PC-3 (cell line): ENCODE results near the gene FAM120AOS. TPM values are rescaled to one million over a fixed set of nuclear protein-coding genes. Genes with fewer than 3 reads are reported as not detected.

ENCODE experiments used
- ATAC-seq: fragments of 200-7000 bp; cut with Tn5 transposase; 2 replicates; pipeline ENCODE4 v1.9.1; 2020; ENCODE audit warnings: mild to moderate bottlenecking, moderate library complexity
- BruUV-seq: library from RNA; stranded (reverse); fragments of 400-500 nt; replicated peaks from 2 replicates; lab custom pipeline; 2021; lab: Mats Ljungman, UMichigan
- CTCF ChIA-PET: fragments of 300-600 bp; sonication (Branson Sonifier 250); formaldehyde crosslinking; loops from one replicate; lab custom pipeline; 2022; ENCODE audit warnings: antibody characterized with exemption; lab: Charles Lee
- POLR2A ChIA-PET: fragments of 300-600 bp; sonication (Branson Sonifier 250); formaldehyde crosslinking; loops from one replicate; lab custom pipeline; 2022; ENCODE audit warnings: antibody characterized with exemption; ENCODE audit not compliant: unreplicated experiment; lab: Charles Lee
- DNase-seq: peaks from one replicate; pipeline ENCODE4 v3.0.0-alpha.2; 2015
- H2AFZ ChIP-seq: fragments of 300-600 bp; sonication (generic); 2 replicates; pipeline ENCODE4 v1.6.0; 2016; ENCODE audit warnings: antibody characterized with exemption, low read length
- H3F3A ChIP-seq: fragments of 300-600 bp; sonication (generic); one replicate; pipeline ENCODE4 v1.6.0; 2017; ENCODE audit warnings: antibody characterized with exemption, low read length, control low read depth, mild to moderate bottlenecking; ENCODE audit not compliant: unreplicated experiment
- H3K27ac ChIP-seq: fragments of 300-600 bp; sonication (generic); 2 replicates; pipeline ENCODE4 v1.5.1; 2016; ENCODE audit warnings: mild to moderate bottlenecking, low read length
- H3K27me3 ChIP-seq: fragments of 300-600 bp; sonication (generic); 2 replicates; pipeline ENCODE4 v1.6.1; 2016; ENCODE audit warnings: low read length, mixed read lengths
- H3K36me3 ChIP-seq: fragments of 300-600 bp; sonication (generic); 2 replicates; pipeline ENCODE4 v1.6.1; 2016; ENCODE audit warnings: low read depth, mixed run types, low read length, mixed read lengths
- H3K4me1 ChIP-seq: fragments of 300-600 bp; sonication (generic); 2 replicates; pipeline ENCODE4 v1.5.1; 2016; ENCODE audit warnings: low read length; ENCODE audit not compliant: insufficient read depth
- H3K4me2 ChIP-seq: fragments of 300-600 bp; sonication (generic); 2 replicates; pipeline ENCODE4 v1.6.0; 2016; ENCODE audit warnings: low read length
- H3K4me3 ChIP-seq: fragments of 300-600 bp; sonication (generic); 2 replicates; pipeline ENCODE4 v1.5.1; 2016; ENCODE audit warnings: mild to moderate bottlenecking, low read length, mixed read lengths
- H3K79me2 ChIP-seq: fragments of 300-600 bp; sonication (generic); 2 replicates; pipeline ENCODE4 v1.6.1; 2017; ENCODE audit warnings: low read length, mixed read lengths
- H3K9ac ChIP-seq: fragments of 300-600 bp; sonication (generic); 2 replicates; pipeline ENCODE4 v1.6.0; 2016; ENCODE audit warnings: mild to moderate bottlenecking, low read length
- H3K9me2 ChIP-seq: fragments of 300-600 bp; sonication (generic); replicated peaks from 2 replicates; pipeline ENCODE4 v1.6.1; 2016; ENCODE audit warnings: mixed run types, low read length, mixed read lengths
- H3K9me3 ChIP-seq: fragments of 300-600 bp; sonication (generic); 2 replicates; pipeline ENCODE4 v1.6.1; 2016; ENCODE audit warnings: low read length, mixed read lengths
- H4K20me1 ChIP-seq: fragments of 300-600 bp; sonication (generic); 2 replicates; pipeline ENCODE4 v1.6.1; 2016; ENCODE audit warnings: low read length, mixed read lengths
- EZH2 ChIP-seq: fragments of 300-600 bp; sonication (generic); IDR thresholded peaks from one replicate; pipeline ENCODE4 v1.6.1; 2017; ENCODE audit warnings: antibody characterized with exemption, mild to moderate bottlenecking, low read length; ENCODE audit not compliant: unreplicated experiment
- EZH2phosphoT487 ChIP-seq: fragments of 300-600 bp; sonication (generic); IDR thresholded peaks from 2 replicates; pipeline ENCODE4 v1.6.1; 2018; ENCODE audit warnings: mild to moderate bottlenecking, antibody characterized with exemption, low read length, borderline replicate concordance
- intact Hi-C: fragments of 100-400 bp; cut with micrococcal nuclease; formaldehyde crosslinking; loops from 2 replicates; pipeline ENCODE4 v1.9.0; 2023
- total RNA-seq: library from RNA; depleted of rRNA; stranded (reverse); fragments of >200 nt; gene quantifications from 2 replicates; pipeline ENCODE4 v1.2.3, GENCODE V29; 2014
- TF ChIP-seq, protein P1 (sequence below): fragments of 300-600 bp; sonication (generic); conservative IDR thresholded peaks from 2 replicates; pipeline ENCODE4 v1.5.1; 2017; ENCODE audit warnings: antibody characterized with exemption, low read depth, mild to moderate bottlenecking, low read length

Gene FAM120AOS
- total RNA-seq, 1 experiment from 2014 or later, result 39.8 TPM

DNA sequence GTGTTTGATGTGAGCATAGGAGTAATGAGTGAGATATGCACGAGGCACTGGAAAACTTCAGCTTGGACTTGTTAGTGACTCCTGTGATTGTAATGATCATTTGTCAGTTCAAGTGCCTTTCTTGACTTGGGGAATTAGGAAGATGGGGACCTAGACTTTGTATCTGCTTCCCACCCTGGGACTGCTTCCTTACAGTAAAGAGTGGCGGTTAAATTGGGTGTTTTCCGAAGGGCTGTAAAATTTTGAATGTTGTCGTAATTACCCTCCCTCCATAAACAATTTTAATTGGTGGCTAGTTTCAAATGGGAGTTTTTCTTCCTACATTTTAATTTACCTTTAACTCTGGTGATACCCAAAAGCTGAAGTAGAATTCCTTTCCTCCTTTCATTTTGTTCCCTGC lies 23.5 kb upstream of the FAM120AOS start:
- Histone ChIP-seq H3K4me2 (no peak overlapping the region), H3K9me3 (no peaks in the 10 kb centered on the region), H3K4me3 (no peak overlapping the region), H3K9me2 (no peaks in the 10 kb centered on the region), H3F3A (no peaks in the 10 kb centered on the region), H4K20me1 (peaks cover 11% of the 10 kb centered on the region), H3K27me3 (no peaks in the 10 kb centered on the region), H3K36me3 (peaks cover 5% of the 10 kb centered on the region; the same call in 1 of the 2 replicates), H3K27ac (no peak overlapping the region), H3K4me1 (peaks cover 11% of the 10 kb centered on the region), H3K79me2 (peaks cover 88% of the 10 kb centered on the region), H2AFZ (no peak overlapping the region), H3K9ac (no peak overlapping the region)
- POLR2A ChIA-PET, result no interaction called here
- intact Hi-C loops, result no loop called here
- ATAC-seq (no peak), DNase-seq (no peak)
- TF ChIP-seq, protein P1, sequence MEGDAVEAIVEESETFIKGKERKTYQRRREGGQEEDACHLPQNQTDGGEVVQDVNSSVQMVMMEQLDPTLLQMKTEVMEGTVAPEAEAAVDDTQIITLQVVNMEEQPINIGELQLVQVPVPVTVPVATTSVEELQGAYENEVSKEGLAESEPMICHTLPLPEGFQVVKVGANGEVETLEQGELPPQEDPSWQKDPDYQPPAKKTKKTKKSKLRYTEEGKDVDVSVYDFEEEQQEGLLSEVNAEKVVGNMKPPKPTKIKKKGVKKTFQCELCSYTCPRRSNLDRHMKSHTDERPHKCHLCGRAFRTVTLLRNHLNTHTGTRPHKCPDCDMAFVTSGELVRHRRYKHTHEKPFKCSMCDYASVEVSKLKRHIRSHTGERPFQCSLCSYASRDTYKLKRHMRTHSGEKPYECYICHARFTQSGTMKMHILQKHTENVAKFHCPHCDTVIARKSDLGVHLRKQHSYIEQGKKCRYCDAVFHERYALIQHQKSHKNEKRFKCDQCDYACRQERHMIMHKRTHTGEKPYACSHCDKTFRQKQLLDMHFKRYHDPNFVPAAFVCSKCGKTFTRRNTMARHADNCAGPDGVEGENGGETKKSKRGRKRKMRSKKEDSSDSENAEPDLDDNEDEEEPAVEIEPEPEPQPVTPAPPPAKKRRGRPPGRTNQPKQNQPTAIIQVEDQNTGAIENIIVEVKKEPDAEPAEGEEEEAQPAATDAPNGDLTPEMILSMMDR, result no peak
- TF ChIP-seq EZH2, result no peak
- TF ChIP-seq EZH2phosphoT487, result no peak
- BruUV-seq, result no TSS peak
- CTCF ChIA-PET, result interaction anchor here (0.6 kb wide), 1 partner anchor 75 kb away, joined by 3 read pairs; no protein-coding TSS in a partner anchor

DNA sequence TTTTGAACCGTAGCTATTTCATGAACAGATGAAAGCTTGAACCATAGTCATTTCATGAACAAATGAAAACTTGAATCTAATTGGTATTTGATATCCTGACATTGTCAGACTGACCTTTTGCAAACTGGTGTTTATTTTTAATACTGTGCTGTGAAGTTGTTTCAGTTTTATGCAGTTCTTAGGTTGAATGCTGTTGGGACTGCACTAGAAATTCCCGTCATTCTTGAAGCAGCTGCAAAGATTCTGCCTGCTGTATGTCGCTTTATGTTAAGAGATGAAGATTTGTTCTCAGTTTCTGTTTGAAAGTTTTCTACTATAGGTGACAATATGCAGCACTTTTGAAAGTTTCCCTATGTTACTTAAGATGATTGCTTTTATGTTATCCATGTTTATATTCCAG lies 22.5 kb upstream of the FAM120AOS start:
- no peak overlapping the region for H3K4me2 ChIP-seq
- intact Hi-C loops, result no loop called here
- H3K4me3 ChIP-seq, result no peak overlapping the region
- no TSS peak for BruUV-seq
- CTCF ChIA-PET, result no interaction called here
- peaks cover 11% of the 10 kb centered on the region for H3K4me1 ChIP-seq
- peaks cover 11% of the 10 kb centered on the region for H4K20me1 ChIP-seq
- no peaks in the 10 kb centered on the region for H3K9me3 ChIP-seq
- DNase-seq, result no peak
- POLR2A ChIA-PET, result no interaction called here
- no peaks in the 10 kb centered on the region for H3K9me2 ChIP-seq
- no peak overlapping the region for H3K9ac ChIP-seq
- no peaks in the 10 kb centered on the region for H3K27me3 ChIP-seq
- TF ChIP-seq EZH2, result no peak
- TF ChIP-seq, protein P1, result no peak
- no peak for TF ChIP-seq EZH2phosphoT487
- peaks cover 88% of the 10 kb centered on the region for H3K79me2 ChIP-seq
- no peak overlapping the region for H3K27ac ChIP-seq
- ATAC-seq, result no peak
- no peaks in the 10 kb centered on the region for H3F3A ChIP-seq
- no peak overlapping the region for H2AFZ ChIP-seq
- H3K36me3 ChIP-seq, result peaks cover 11% of the 10 kb centered on the region; the same call in 1 of the 2 replicates

DNA sequence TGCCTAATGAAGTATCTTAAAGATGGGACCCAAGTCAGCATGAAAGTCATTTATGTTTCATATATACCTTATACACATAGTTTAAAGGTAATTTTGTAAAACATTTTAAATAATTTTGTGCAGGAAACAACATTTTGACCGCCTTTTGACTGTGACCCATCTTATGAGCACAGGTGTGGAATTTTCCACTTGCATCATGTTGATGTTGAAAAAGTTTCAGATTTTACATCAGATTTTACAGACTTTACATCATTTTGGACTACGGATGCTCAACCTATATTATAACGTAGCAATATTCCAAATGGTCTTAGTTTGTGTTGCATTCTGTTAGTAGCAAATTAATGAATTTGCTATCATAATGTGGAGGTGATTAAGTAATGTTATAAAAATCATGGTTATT lies 21.7 kb upstream of the FAM120AOS start:
- CTCF ChIA-PET, result no interaction called here
- no peak overlapping the region for H3K9ac ChIP-seq
- no TSS peak for BruUV-seq
- H3K79me2 ChIP-seq, result peaks cover 88% of the 10 kb centered on the region
- H3K27me3 ChIP-seq, result no peaks in the 10 kb centered on the region
- peaks cover 15% of the 10 kb centered on the region for H4K20me1 ChIP-seq
- intact Hi-C loops, result no loop called here
- no peak overlapping the region for H3K27ac ChIP-seq
- no peaks in the 10 kb centered on the region for H3F3A ChIP-seq
- H3K4me3 ChIP-seq, result no peak overlapping the region
- ATAC-seq (no peak), DNase-seq (no peak)
- no peak overlapping the region for H2AFZ ChIP-seq
- H3K4me2 ChIP-seq, result no peak overlapping the region
- no peaks in the 10 kb centered on the region for H3K9me2 ChIP-seq
- H3K4me1 ChIP-seq, result peaks cover 11% of the 10 kb centered on the region
- no peaks in the 10 kb centered on the region for H3K9me3 ChIP-seq
- peaks cover 11% of the 10 kb centered on the region; the same call in 1 of the 2 replicates for H3K36me3 ChIP-seq
- POLR2A ChIA-PET, result no interaction called here
- TF ChIP-seq, protein P1, result no peak
- TF ChIP-seq EZH2phosphoT487, result no peak
- TF ChIP-seq EZH2, result no peak
